ENCODE results near the gene GRK6.

DNA sequence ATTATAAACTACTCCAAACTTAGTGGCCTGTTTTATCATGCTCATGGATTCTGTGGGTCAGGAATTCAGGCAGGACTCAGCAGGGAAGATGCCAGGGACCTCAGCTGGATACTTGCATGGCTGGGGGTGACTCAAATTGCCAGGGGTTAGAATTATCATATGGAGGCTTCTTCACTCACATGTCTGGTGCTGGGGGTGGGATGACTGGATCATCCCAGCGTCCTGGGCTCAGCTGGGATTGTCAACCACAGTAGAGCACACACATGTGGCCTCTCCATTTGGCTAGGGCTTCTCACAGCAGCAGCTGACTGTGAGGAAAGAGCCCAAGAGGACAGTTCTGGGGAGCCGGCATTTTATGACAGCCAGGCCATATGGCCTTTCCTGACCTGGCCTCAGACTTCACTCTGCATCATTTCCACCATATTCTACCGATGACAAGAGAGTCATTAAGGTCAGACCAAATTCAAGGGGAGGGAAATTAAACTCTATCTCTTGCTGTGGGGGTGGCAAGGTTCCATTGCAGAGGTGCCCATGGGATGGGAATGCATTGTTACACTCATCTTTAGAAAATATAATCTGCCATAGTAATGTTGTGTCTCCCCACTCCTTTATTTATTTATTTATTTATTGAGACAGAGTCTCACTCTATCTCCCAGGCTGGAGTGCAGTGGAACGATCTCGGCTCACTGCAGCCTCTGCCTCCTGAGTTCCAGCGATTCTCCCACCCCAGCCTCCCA is 5.2 kb upstream of the GRK6 start:
- TF ChIP-seq, protein P1, sequence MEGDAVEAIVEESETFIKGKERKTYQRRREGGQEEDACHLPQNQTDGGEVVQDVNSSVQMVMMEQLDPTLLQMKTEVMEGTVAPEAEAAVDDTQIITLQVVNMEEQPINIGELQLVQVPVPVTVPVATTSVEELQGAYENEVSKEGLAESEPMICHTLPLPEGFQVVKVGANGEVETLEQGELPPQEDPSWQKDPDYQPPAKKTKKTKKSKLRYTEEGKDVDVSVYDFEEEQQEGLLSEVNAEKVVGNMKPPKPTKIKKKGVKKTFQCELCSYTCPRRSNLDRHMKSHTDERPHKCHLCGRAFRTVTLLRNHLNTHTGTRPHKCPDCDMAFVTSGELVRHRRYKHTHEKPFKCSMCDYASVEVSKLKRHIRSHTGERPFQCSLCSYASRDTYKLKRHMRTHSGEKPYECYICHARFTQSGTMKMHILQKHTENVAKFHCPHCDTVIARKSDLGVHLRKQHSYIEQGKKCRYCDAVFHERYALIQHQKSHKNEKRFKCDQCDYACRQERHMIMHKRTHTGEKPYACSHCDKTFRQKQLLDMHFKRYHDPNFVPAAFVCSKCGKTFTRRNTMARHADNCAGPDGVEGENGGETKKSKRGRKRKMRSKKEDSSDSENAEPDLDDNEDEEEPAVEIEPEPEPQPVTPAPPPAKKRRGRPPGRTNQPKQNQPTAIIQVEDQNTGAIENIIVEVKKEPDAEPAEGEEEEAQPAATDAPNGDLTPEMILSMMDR (IDR thresholded peaks at IDR 0.05), result no peak
- no peak for TF ChIP-seq POLR2A (IDR thresholded peaks at IDR 0.05)
- TF ChIP-seq EP300 (IDR thresholded peaks at IDR 0.05), result no peak
- no peak for TF ChIP-seq POLR2AphosphoS5 (IDR thresholded peaks at IDR 0.05)
